NT2/D1 (cell line): ENCODE results near the gene LRRC36.

ENCODE experiments used
- DNase-seq: peaks from one replicate; pipeline ENCODE4 v3.0.0-alpha.2; 2011; ENCODE audit warnings: low read depth, low spot score
- H3K27me3 ChIP-seq: 2 replicates; pipeline ENCODE4 v1.6.0; 2011; ENCODE audit warnings: mild to moderate bottlenecking; ENCODE audit not compliant: insufficient read length, insufficient read depth
- H3K36me3 ChIP-seq: 2 replicates; pipeline ENCODE4 v1.6.1; 2011; ENCODE audit warnings: mild to moderate bottlenecking, low read length, mixed read lengths; ENCODE audit not compliant: insufficient read depth, insufficient read length
- H3K4me1 ChIP-seq: 2 replicates; pipeline ENCODE4 v1.5.1; 2011; ENCODE audit not compliant: insufficient read depth, insufficient read length
- H3K4me3 ChIP-seq: 2 replicates; pipeline ENCODE4 v1.5.1; 2011; ENCODE audit warnings: low read depth; ENCODE audit not compliant: insufficient read length
- H3K9ac ChIP-seq: 2 replicates; pipeline ENCODE4 v1.6.0; 2011; ENCODE audit warnings: low read depth; ENCODE audit not compliant: insufficient read length
- H3K9me3 ChIP-seq: 2 replicates; pipeline ENCODE4 v1.5.1; 2011; ENCODE audit warnings: mild to moderate bottlenecking, low read length; ENCODE audit not compliant: insufficient read depth
- SUZ12 ChIP-seq: IDR thresholded peaks from 2 replicates; pipeline ENCODE4 v1.6.1; 2011; ENCODE audit not compliant: insufficient read length, insufficient read depth; ENCODE audit errors: extremely low read depth
- YY1 ChIP-seq: IDR thresholded peaks from 2 replicates; pipeline ENCODE4 v1.6.1; 2011; ENCODE audit not compliant: insufficient read length, insufficient read depth
- ZNF274 ChIP-seq: IDR thresholded peaks from 2 replicates; pipeline ENCODE4 v1.6.1; 2011; ENCODE audit warnings: mild to moderate bottlenecking, low read depth, low read length

LRRC36 gene

DNA sequence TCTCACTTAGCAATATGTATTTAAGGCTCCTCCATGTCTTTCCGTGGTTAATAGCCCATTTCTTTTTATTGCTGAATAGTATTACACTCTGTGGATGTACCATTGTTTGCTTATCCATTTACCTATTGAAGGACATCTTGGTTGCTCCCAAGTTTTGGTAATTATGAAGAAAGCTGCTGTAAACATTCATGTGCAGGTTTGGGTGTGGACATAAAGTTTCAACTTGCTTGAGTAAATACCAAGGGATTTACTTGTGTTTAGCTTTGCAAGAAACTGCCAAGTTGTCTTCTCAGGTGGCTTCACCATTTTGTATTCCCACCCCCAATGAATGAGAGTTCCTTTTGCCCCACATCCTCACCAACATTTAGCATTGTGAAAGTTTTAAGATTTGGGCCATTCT is 9.5 kb downstream of the LRRC36 start:
- no peak for DNase-seq
- Histone ChIP-seq H3K4me1 (no peaks in the 10 kb centered on the region), H3K9me3 (no peaks in the 10 kb centered on the region; the same call in 1 of the 2 replicates), H3K4me3 (no peak overlapping the region), H3K36me3 (no peaks in the 10 kb centered on the region), H3K27me3 (no peaks in the 10 kb centered on the region), H3K9ac (no peak overlapping the region)
- TF ChIP-seq YY1: no peak
- TF ChIP-seq SUZ12: no peak
- TF ChIP-seq ZNF274: no peak

DNA sequence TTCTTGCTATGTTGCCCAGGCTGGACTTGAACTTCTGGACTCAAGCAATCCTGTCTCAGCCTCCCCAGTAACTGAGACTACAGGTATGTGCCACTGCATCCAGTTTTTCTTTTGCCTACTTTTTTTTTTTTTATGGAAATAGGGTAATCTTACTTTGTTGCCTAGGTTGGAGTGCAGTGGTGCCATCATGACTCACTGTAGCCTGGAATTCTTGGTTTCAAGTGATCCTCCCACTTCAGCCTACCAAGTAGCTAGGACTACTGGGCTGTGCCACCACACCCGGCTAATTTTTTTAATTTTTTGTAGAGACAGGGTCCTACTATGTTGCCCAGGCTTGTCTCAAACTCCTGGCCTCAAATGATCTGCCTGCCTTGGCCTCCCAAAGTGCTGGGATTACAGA is 10.0 kb downstream of the LRRC36 start:
- TF ChIP-seq ZNF274 (no peak), SUZ12 (no peak), YY1 (no peak)
- Histone ChIP-seq H3K27me3 (no peaks in the 10 kb centered on the region), H3K9ac (no peak overlapping the region), H3K36me3 (no peaks in the 10 kb centered on the region), H3K4me1 (no peaks in the 10 kb centered on the region), H3K9me3 (no peaks in the 10 kb centered on the region; the same call in 1 of the 2 replicates), H3K4me3 (no peak overlapping the region)
- no peak for DNase-seq

DNA sequence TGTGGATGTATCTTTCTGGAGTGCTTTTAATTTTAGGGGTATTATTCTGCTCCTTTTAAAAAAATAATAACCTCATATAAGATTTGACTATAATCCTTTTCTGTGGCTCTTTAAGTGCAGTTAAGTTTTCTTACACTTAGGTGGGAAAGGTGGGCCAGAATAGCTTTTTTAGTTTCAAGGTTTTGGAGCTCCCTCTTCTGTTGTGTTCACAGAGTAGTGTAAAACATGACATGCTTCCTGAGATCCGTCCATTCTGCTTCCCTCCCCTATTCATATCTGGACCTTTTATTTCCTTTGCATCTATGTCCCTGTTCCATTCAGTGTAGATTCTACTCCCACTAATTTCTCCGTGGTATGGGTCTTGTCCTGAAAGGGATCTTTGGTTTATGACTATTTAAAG is 12.8 kb downstream of the LRRC36 start:
- no peak overlapping the region for H3K4me3 ChIP-seq
- H3K27me3 ChIP-seq: no peaks in the 10 kb centered on the region
- TF ChIP-seq SUZ12: no peak
- no peak for TF ChIP-seq ZNF274
- no peak for TF ChIP-seq YY1
- H3K9ac ChIP-seq: no peak overlapping the region
- no peaks in the 10 kb centered on the region for H3K4me1 ChIP-seq
- H3K36me3 ChIP-seq: no peaks in the 10 kb centered on the region
- H3K9me3 ChIP-seq: no peaks in the 10 kb centered on the region; the same call in 1 of the 2 replicates
- no peak for DNase-seq

DNA sequence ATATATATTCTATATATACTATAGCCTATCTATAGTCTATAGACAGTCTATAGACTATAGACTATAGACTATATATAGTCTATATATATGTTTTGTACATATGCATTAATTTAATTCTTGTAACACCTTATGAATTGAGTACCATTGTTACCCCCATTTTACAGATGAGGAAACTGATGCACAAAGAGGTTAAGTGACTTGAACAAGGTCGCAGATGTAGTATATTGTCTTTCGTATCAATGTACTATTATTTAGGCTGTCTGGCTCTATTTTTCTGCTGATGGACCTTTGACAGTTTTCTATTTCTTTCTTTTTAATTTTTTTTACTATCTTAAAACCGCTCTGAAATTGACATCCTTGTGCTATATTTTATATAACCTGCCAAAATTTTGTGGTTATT is 14.6 kb downstream of the LRRC36 start:
- Histone ChIP-seq H3K9me3 (no peaks in the 10 kb centered on the region), H3K27me3 (no peaks in the 10 kb centered on the region), H3K4me1 (no peaks in the 10 kb centered on the region), H3K4me3 (no peak overlapping the region), H3K36me3 (no peaks in the 10 kb centered on the region), H3K9ac (no peak overlapping the region)
- DNase-seq: no peak
- TF ChIP-seq ZNF274: no peak
- no peak for TF ChIP-seq YY1
- no peak for TF ChIP-seq SUZ12

DNA sequence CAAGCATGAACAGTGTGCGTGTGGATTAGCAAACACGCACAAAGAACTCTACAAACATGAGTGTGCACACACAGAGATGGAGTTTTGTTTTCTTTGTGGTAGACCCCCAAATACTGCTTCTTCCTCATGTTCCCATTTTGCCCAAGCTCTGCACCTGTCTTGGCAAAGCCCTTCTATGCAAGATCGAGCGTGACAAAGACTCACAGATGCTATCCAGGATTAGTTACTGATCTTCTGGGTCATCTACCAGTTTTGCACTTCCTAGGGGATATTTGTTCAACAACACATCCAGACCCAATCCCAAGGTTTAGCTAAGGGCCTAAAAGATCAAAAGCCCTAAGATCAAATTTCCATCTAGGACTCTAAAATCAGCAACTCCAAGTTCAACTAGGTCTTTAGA is 16.0 kb downstream of the LRRC36 start:
- Histone ChIP-seq H3K4me3 (no peak overlapping the region), H3K9me3 (no peaks in the 10 kb centered on the region), H3K27me3 (no peaks in the 10 kb centered on the region), H3K4me1 (no peaks in the 10 kb centered on the region), H3K36me3 (no peaks in the 10 kb centered on the region), H3K9ac (no peak overlapping the region)
- TF ChIP-seq YY1: no peak
- TF ChIP-seq ZNF274: no peak
- TF ChIP-seq SUZ12: no peak
- no peak for DNase-seq

DNA sequence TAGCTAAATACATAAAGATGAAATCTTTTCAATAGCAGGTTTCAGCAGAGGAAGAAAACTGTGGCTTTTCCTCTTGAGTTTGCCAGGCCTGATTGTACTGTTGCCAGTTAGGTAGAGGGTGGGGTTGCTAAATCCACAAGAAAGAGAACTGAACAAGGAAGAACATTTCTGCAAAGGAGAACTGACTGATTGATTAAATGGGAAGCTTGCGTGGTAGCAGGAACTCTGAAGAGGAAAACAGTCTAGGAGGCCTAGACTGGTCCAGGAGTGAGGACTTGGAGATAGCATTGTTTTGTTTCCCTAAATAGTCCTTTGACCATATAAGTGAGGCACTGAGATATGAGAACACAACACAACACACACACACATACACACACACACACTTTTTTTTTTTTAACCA is 18.8 kb downstream of the LRRC36 start:
- no peak for TF ChIP-seq SUZ12
- TF ChIP-seq ZNF274: no peak
- TF ChIP-seq YY1: no peak
- H3K9ac ChIP-seq: no peak overlapping the region
- no peaks in the 10 kb centered on the region for H3K27me3 ChIP-seq
- H3K4me1 ChIP-seq: no peaks in the 10 kb centered on the region
- DNase-seq: no peak
- H3K4me3 ChIP-seq: no peak overlapping the region
- H3K9me3 ChIP-seq: no peaks in the 10 kb centered on the region
- no peaks in the 10 kb centered on the region for H3K36me3 ChIP-seq

DNA sequence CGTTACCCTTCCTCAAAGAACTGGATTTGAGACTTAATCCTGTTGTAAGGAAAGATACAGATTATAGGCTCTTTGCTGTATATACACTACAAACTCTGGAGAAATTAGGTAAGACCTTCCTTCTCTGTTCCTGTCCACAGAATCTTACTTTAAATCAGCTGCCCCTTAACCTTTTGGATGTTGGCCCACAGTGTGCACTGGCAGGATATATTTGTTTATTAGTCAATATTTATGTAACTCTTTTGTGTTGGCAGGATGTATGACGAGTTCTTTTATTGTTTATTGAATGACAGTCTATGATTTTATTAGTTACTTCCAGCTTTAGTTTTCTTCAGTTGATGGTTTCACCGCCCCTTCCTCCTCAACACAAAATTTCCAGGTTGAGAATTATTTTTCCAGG is 19.7 kb downstream of the LRRC36 start:
- no peaks in the 10 kb centered on the region for H3K4me1 ChIP-seq
- DNase-seq: no peak
- no peak overlapping the region for H3K9ac ChIP-seq
- no peaks in the 10 kb centered on the region for H3K36me3 ChIP-seq
- H3K4me3 ChIP-seq: no peak overlapping the region
- no peak for TF ChIP-seq YY1
- no peaks in the 10 kb centered on the region for H3K9me3 ChIP-seq
- H3K27me3 ChIP-seq: no peaks in the 10 kb centered on the region

DNA sequence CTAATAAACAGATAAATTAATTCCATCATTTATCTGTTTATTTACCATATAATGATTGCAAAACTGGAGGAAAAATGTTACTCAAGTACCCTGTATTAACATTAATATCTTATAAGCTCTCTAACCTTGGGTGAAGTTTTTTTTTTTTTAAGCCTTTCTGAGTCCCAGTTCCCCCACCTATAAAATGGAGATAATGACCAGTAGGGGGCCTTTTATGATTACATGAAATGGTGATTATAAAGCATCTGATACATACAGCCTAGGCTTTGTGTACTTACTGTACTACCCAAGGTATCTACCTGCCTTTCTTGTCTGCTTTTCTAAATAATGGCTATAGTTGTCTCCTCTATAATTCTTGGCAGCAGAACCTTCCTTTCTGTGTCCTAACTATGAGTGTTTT is 22.6 kb downstream of the LRRC36 start:
- no peak overlapping the region for H3K4me3 ChIP-seq
- DNase-seq: no peak
- no peak for TF ChIP-seq SUZ12
- no peak for TF ChIP-seq ZNF274
- TF ChIP-seq YY1: no peak
- H3K9me3 ChIP-seq: no peaks in the 10 kb centered on the region
- no peaks in the 10 kb centered on the region for H3K4me1 ChIP-seq
- no peaks in the 10 kb centered on the region for H3K27me3 ChIP-seq
- H3K36me3 ChIP-seq: no peaks in the 10 kb centered on the region
- no peak overlapping the region for H3K9ac ChIP-seq
